AG04450 (cell line): Measurements from ENCODE around the gene CFAP107. TPM values are rescaled to one million over a fixed set of nuclear protein-coding genes. Genes with fewer than 3 reads are reported as not detected.

Experiments
- CTCF ChIA-PET: fragments of 300-600, 350-600 bp; formaldehyde crosslinking; extraction: SDS; loops from one replicate; lab custom pipeline; 2022; ENCODE audit warnings: antibody characterized with exemption, inconsistent platforms; lab: Charles Lee
- POLR2A ChIA-PET: fragments of 350-600 bp; formaldehyde crosslinking; extraction: SDS; loops from one replicate; lab custom pipeline; 2021; ENCODE audit warnings: antibody characterized with exemption, inconsistent platforms; lab: Yijun Ruan, JAX
- DNase-seq: peaks from one replicate; pipeline ENCODE4 v3.0.0-alpha.2; 2011; ENCODE audit warnings: low read depth, low spot score
- H3K27ac ChIP-seq: one replicate; pipeline ENCODE4 v1.5.1; 2012; ENCODE audit warnings: low read depth, low read length, control low read depth
- H3K27me3 ChIP-seq: one replicate; pipeline ENCODE4 v1.6.0; 2012; ENCODE audit warnings: low read length; ENCODE audit not compliant: control insufficient read depth, insufficient read depth
- H3K4me3 ChIP-seq: 2 replicates; pipeline ENCODE4 v1.5.1; 2011; ENCODE audit warnings: mild to moderate bottlenecking, low read depth, low read length, control low read depth
- H3K9me3 ChIP-seq: 2 replicates; pipeline ENCODE4 v1.5.1; 2012; ENCODE audit warnings: low read length; ENCODE audit not compliant: control insufficient read depth, insufficient read depth
- polyA minus RNA-seq: library from RNA; depleted of rRNA, polyadenylated mRNA; stranded (reverse); fragments of >200 nt; gene quantifications from 2 replicates; pipeline ENCODE4 v1.2.3, GENCODE V29; 2011; rRNA and poly(A)+ RNA removed
- polyA plus RNA-seq: library from polyadenylated mRNA; depleted of rRNA; stranded (reverse); fragments of >200 nt; gene quantifications from 2 replicates; pipeline ENCODE4 v1.2.3, GENCODE V29; 2011; rRNA removed
- TF ChIP-seq, protein P1 (sequence below): IDR thresholded peaks from 2 replicates; pipeline ENCODE4 v1.5.1; 2011; ENCODE audit warnings: low read depth, low read length, control low read depth, inconsistent platforms

The CFAP107 gene, protein sequence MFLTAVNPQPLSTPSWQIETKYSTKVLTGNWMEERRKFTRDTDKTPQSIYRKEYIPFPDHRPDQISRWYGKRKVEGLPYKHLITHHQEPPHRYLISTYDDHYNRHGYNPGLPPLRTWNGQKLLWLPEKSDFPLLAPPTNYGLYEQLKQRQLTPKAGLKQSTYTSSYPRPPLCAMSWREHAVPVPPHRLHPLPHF
- polyA plus RNA-seq (not detected in 2 replicates), polyA minus RNA-seq (not detected in 2 replicates)

GRCh38 chr1:12745992-12746323, at the start of gene CFAP107:
TSS of gene CFAP107 (plus strand) at chr1:12746200. CDS start at chr1:12746431, 231 bp downstream.
- H3K27ac ChIP-seq, result no peak within 1 kb of the TSS
- ChIA-PET POLR2A (no interaction called here), CTCF (no interaction called here)
- H3K27me3 ChIP-seq, result no peaks in the 10 kb centered on the region
- H3K4me3 ChIP-seq, result no peak within 1 kb of the TSS
- TF ChIP-seq, protein P1, sequence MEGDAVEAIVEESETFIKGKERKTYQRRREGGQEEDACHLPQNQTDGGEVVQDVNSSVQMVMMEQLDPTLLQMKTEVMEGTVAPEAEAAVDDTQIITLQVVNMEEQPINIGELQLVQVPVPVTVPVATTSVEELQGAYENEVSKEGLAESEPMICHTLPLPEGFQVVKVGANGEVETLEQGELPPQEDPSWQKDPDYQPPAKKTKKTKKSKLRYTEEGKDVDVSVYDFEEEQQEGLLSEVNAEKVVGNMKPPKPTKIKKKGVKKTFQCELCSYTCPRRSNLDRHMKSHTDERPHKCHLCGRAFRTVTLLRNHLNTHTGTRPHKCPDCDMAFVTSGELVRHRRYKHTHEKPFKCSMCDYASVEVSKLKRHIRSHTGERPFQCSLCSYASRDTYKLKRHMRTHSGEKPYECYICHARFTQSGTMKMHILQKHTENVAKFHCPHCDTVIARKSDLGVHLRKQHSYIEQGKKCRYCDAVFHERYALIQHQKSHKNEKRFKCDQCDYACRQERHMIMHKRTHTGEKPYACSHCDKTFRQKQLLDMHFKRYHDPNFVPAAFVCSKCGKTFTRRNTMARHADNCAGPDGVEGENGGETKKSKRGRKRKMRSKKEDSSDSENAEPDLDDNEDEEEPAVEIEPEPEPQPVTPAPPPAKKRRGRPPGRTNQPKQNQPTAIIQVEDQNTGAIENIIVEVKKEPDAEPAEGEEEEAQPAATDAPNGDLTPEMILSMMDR, result no peak
- peaks cover 10% of the 10 kb centered on the region for H3K9me3 ChIP-seq
- DNase-seq, result no peak

DNA sequence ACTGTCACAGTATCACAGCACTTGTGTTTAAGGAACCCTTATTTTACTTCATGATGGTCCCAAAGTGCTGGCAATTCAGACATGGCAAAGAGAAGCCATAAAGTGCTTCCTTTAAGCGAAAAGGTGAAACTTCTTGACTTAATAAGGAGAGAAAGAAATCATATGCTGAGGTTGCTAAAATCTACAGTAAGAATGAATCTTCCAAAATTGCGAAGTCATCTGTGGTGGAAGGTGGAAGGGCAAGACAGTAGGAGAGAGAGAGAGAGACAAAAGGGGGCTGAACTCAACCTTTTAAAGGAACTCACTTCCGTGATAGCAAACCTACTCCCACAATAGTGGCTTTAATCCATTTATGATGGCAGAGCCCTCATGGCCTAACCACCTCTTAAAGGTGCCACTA, 49.3 kb upstream of the CFAP107 start:
- POLR2A ChIA-PET, result no interaction called here
- CTCF ChIA-PET, result no interaction called here
- no peak overlapping the region for H3K27ac ChIP-seq
- TF ChIP-seq, protein P1, result no peak
- no peaks in the 10 kb centered on the region for H3K9me3 ChIP-seq
- H3K4me3 ChIP-seq, result no peak overlapping the region
- DNase-seq, result no peak
- no peaks in the 10 kb centered on the region for H3K27me3 ChIP-seq

- DNase-seq, result no peak
- POLR2A ChIA-PET, result no interaction called here
- TF ChIP-seq, protein P1, result no peak
- Histone ChIP-seq H3K4me3 (no peak overlapping the region), H3K27me3 (no peaks in the 10 kb centered on the region), H3K9me3 (no peaks in the 10 kb centered on the region), H3K27ac (no peak overlapping the region)
- CTCF ChIA-PET, result no interaction called here
Observed at GRCh38 chr1:12697397-12697796, 48.6 kb upstream of the CFAP107 start.

- CTCF ChIA-PET, result no interaction called here
- TF ChIP-seq, protein P1, result no peak
- Histone ChIP-seq H3K4me3 (no peak overlapping the region), H3K9me3 (no peaks in the 10 kb centered on the region), H3K27ac (no peak overlapping the region), H3K27me3 (no peaks in the 10 kb centered on the region)
- no peak for DNase-seq
- POLR2A ChIA-PET, result no interaction called here
Observed at GRCh38 chr1:12703821-12704451, 42.1 kb upstream of the CFAP107 start.

GRCh38 chr1:12706061-12706460, 39.9 kb upstream of the CFAP107 start:
- ChIA-PET POLR2A (no interaction called here), CTCF (no interaction called here)
- no peak overlapping the region for H3K27ac ChIP-seq
- H3K9me3 ChIP-seq, result no peaks in the 10 kb centered on the region
- TF ChIP-seq, protein P1, result no peak
- no peak for DNase-seq
- no peaks in the 10 kb centered on the region for H3K27me3 ChIP-seq
- no peak overlapping the region for H3K4me3 ChIP-seq
